ENCODE data around the gene CRACR2B.

Gene CRACR2B

GRCh38 chr11:810040-810567 is 17.6 kb upstream of the CRACR2B start:
- no peak for DNase-seq (ENCODE audit: low spot score)
- no peak for FAIRE-seq

GRCh38 chr11:811446-812245 is 16.1 kb upstream of the CRACR2B start:
- FAIRE-seq (no peak), DNase-seq (ENCODE audit: low spot score) (no peak)

DNA sequence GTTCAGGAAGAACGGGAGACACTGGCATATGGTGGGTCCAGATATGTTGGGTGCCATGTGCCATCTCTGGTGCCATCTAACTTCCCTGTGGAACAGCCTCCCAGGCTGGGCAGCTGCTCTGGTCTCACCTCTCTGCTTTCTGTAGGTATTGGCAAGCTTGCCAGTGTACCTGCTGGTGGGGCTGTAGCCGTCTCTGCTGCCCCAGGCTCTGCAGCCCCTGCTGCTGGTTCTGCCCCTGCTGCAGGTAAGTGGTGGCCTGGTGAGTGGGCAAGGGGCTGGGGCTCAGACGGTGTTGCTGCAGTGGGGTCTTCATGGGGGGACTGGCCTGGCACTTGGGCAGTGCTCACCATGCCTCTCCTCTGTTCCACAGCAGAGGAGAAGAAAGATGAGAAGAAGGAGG is 15.3 kb upstream of the CRACR2B start:
- FAIRE-seq (no peak), DNase-seq (ENCODE audit: low spot score) (no peak)

DNA sequence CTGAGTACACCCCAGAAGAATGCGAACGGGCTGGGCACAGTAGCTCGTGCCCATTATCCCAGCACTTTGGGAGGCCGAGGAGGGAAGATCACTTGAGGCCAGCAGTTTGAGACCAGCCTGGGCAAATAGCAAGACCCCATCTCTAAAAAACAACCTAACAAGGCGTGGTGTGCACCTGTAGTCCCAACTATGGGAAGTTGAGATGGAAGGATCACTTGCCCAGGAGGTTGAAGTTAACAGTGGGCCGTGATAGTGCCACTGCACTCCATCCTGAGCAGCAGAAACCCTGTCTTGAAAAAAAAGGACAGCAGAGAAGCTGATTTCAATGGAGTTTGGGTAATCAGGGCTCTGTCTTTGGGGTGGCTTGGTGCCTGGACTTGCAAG is 14.7 kb upstream of the CRACR2B start:
- DNase-seq (ENCODE audit: low spot score) (no peak), FAIRE-seq (no peak)

GRCh38 chr11:813456-814096 is 14.1 kb upstream of the CRACR2B start:
- DNase-seq (ENCODE audit: low spot score) (no peak), FAIRE-seq (no peak)

DNA sequence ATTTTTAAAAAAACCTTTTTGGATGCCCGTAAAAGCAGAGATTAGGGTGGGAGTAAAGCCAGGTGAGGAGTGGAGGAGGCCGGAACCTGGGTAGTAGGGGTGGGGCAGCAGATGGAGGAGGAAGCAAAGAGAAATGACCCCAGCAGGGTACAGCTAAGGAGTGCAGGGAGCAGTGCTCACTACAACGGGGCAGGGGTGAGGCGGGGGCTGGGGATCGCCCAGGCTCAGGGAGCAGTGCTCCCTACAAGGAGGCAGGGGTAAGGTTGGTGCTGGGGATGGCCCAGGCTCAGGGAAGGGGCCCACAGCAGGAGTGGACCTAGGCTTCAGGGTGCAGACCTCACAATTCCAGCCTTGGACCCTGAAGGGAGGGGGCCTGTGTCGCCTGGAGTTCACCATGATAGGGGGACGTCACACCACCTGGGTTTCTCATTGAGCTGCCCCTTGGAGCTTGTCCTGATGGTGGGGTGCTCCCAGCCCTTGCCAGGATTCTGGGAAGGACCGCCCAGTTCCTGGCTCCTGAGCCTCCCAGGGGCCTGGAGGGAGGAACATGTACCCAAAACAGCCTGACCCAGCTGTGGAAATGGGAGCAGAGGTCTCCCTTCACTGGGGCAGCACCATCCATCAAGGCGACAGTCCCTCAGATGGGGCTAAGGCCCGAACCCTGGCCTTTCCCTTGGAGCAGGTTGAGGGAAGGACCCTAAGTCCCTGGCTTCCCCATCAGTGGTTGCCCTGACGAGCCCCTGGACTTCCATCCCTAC is 11.9 kb upstream of the CRACR2B start:
- DNase-seq (ENCODE audit: low spot score) (no peak), FAIRE-seq (no peak)

DNA sequence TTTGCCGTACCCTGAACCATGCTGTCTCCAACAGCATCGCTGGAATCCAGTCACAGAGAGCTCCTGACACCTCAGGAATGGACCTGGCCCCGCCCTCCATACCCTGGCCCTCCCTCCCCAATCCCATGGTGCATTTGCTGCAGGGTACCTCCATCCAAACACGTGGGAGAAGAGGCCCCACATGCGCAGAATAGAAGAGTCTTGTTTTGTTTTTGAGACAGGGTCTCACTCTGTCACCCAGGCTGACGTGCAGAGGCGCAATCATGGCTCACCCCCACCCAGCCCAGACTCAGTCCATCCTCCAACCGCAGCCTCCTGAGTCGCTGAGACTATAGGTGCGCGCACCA is 11.3 kb upstream of the CRACR2B start:
- FAIRE-seq, result no peak

DNA sequence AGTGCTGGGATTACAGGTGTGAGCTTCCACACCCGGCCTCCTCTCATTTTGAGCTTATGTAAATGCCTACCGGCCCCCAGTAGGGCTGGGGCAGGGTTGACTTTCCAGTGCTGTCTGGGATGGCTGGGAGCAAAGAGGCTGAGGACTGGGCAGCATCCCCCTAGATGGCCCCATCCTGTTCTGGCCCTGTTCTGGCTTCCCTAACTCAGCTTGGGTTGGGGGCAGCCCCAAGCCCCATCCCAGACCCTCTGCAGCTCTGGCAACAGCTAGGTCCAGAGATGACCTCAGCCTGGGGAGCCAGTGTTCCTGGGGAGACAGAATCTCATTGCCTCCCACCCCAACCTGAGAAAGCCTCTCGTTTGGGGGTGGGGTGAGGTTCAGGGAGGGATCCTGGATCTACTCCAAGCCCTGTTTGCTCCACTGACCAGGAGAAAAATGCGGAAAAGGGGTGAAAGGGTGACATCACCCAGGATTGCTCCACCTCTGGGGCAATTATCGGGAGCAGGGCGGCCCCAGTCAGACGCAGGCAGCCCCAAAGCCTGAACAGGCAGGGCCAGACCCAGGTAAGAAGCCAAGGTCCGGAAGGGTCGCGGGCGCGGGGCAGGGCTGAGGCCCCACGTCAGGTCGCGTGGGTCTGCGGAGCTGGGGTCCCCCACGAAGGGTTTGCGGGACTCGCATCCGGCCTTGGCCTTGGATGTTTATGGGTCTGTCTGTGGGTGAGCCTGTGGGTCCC is 9.2 kb upstream of the CRACR2B start, which contains the start of gene PNPLA2:
PNPLA2 (plus strand) TSS at position 519 of the 733 bp plus-strand sequence. CDS start 805 bp downstream, outside the sequence.
- FAIRE-seq, result no peak
- DNase-seq (ENCODE audit: low spot score), result no peak

More for the DNA sequence above, 11.3 kb upstream of the CRACR2B start:
- DNase-seq (ENCODE audit: low spot score), result no peak

GRCh38 chr11:819129-819931 is 8.4 kb upstream of the CRACR2B start:
- FAIRE-seq (no peak), DNase-seq (ENCODE audit: low spot score) (peak; percentile 83)

- FAIRE-seq, result no peak
- peak; percentile 71 for DNase-seq (ENCODE audit: low spot score)
These were observed 7.6 kb upstream of the CRACR2B start for GRCh38 chr11:819943-820649.

- no peak for FAIRE-seq
- DNase-seq (ENCODE audit: low spot score), result peak; percentile 35
These were observed 6.8 kb upstream of the CRACR2B start for GRCh38 chr11:820655-821511.

DNA sequence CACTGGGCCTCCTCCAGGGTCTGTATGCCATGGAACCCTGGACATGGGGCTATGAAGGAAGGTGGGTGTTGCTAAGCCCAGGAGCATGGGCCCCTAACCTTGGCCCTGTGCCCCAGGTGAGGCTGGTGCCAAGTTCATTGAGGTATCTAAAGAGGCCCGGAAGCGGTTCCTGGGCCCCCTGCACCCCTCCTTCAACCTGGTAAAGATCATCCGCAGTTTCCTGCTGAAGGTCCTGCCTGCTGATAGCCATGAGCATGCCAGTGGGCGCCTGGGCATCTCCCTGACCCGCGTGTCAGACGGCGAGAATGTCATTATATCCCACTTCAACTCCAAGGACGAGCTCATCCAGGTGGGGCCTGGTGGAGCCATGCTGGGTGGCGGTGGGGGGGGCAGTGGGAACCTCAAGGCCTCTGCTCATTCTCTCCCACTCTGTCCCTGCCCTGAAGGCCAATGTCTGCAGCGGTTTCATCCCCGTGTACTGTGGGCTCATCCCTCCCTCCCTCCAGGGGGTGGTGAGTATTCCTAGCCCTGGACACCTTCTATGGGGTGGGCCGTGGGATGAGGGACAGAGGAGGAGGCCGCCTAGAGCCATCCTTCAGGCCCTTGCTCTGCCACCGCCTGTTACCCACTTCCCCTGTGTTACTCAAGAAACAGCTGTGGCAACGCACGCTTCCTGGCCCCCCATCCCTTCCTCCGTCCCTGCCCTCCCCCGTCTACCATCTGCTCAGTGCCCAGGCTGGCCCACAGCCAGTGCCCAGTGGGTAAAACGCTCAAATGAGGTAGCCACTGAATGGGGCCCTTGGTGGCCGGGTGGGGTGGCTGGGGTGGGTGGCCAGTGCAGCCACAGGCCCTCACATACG is 6.0 kb upstream of the CRACR2B start:
- FAIRE-seq (no peak), DNase-seq (ENCODE audit: low spot score) (no peak)

- no peak for FAIRE-seq
- DNase-seq (ENCODE audit: low spot score), result no peak
These were observed 4.1 kb upstream of the CRACR2B start for GRCh38 chr11:823441-824291.

GRCh38 chr11:824292-824880 is 3.3 kb upstream of the CRACR2B start:
- FAIRE-seq, result no peak
- DNase-seq (ENCODE audit: low spot score), result no peak

DNA sequence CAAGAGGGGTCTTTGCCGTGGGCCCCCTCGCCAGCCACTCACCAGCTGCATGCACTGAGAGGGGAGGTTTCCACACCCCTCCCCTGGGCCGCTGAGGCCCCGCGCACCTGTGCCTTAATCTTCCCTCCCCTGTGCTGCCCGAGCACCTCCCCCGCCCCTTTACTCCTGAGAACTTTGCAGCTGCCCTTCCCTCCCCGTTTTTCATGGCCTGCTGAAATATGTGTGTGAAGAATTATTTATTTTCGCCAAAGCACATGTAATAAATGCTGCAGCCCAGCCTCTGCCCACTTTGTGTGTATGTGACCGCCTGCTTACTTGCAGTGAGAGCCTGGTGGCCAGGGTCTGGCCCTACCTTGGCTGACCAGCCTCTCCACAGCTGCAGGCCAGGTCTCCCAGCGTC is 2.8 kb upstream of the CRACR2B start:
- FAIRE-seq, result no peak

DNA sequence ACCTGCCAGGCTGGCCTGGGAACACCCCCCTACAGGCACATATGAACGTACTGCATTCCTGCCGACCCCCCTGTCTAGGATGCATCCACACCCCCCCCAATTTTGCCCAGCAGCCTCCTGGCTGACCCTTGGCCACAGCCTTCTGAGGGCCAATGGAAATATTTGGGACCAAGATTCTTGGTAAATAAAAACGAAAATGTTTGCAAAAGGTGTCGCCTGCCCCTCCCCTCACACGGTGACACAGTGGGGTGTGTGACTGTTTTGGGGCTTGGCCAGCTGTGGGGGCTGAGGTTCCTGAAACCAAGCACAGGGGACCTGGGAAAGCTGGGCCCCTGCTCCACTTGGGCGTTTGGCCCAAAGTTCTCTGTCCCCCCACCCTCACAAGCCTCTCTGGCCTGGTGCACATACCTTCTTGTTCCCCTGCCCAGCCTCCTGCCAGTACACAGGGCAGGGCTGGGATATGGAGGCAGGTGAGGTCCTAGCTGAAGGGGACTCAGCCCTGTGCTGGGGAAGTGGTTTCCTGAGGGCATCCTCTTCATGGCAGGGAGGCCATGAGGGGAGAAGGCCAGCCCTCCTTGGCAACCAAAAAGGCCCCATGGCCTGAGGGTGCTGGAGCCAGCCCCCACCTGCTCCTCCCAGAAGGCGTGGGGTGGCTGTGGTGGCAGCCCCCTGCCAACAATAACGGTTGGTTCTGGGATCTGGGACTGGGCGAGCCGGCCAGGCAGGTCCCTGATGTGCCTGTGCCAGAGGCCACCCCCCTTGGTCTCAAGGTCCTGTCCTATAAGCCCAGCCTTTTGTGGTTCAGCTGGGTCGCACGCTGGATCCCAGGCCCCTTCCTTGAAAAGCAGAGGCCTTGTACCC is 2.1 kb upstream of the CRACR2B start:
- DNase-seq (ENCODE audit: low spot score) (no peak), FAIRE-seq (no peak)

More for the DNA sequence above, 2.8 kb upstream of the CRACR2B start:
- no peak for DNase-seq (ENCODE audit: low spot score)
